Endometrial microvascular endothelial cells (primary cell): ENCODE measurements around the gene DTNA. TPM values are rescaled to one million over a fixed set of nuclear protein-coding genes. Genes with fewer than 3 reads are reported as not detected.

ENCODE experiments used
- in situ Hi-C: cut with HindIII; loops from 2 replicates; pipeline ENCODE4 v1.10.0; 2017; ENCODE audit warnings: low sequenced_read_pairs, low pct_unique_long_range_greater_than_20kb; ENCODE audit errors: inconsistent ontology term
- total RNA-seq: library from RNA; depleted of rRNA; stranded (reverse); fragments of >200 nt; gene quantifications from one replicate; pipeline ENCODE4 v1.2.3, GENCODE V29; 2015; ENCODE audit errors: inconsistent ontology term

The DTNA gene
- total RNA-seq, 1 donor from 2014 or later: 0.56 TPM

- in situ Hi-C loops: no loop called here
Observed at GRCh38 chr18:34796035-34796657, 86.0 kb downstream of the DTNA start.

DNA sequence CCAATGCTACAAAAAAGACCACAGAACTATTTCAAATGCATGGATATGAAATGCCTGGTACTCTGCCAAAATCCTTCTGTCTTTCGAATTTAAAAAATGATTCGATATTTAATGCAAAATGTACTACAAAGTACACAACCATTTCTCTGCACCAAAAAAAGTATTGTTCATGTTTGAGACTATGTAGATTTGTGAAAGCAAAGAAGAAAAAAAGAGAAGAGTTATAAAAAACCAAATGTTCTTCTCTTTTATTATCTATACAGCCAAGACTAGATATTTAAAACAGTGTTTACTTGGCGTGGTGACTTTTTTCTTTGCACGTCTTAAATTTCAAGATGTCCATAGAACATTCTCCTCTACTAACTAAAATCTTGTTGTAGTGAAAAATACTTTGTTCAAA lies 89.2 kb downstream of the DTNA start:
- in situ Hi-C loops: no loop called here

GRCh38 chr18:34800381-34800780 lies 90.3 kb downstream of the DTNA start:
- in situ Hi-C loops: no loop called here

- in situ Hi-C loops: no loop called here
Observed at GRCh38 chr18:34801774-34802173, 91.7 kb downstream of the DTNA start.

DNA sequence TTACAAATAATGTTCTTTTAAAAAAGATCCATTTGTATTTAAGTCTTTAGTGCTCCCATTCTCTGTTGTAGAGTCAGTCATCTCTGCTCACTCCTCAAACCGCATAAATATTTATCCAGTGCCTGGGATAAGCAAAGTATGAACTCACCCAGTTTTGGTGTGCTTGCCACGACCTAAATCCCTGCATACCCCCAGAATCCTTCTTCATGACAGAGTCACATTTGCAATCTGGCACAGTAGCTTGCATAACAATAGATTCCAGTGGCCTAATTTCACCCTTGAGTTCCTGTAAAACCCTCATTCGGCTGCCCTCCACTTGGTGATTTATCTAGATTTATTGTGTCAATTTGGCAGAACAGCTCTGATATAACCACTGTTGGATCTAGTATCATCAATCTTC lies 92.9 kb downstream of the DTNA start:
- in situ Hi-C loops: no loop called here

DNA sequence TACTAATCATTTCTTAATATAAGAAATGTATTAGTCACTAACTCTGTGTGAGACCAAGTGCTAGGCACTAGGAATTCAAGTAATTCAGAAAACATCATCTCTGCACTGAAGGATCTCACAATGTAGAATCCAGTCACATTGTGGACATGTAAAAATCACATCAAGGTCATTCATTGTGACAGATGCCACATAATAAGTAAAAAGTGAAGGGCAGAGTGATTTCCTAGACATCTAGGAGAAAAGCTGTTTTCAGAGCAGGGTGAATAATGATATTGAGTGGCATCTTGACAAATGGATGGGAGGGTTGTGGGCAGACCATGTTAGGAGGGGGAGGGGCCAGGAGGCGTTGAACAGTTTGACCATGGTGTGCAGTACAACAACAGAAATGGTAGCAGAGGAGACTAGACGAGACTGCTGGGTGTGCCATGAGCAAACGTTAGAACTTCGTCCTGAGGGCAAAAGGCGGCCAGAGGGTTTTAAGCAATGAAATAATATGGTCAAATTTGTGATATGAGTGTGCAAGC lies 93.8 kb downstream of the DTNA start:
- in situ Hi-C loops: no loop called here

DNA sequence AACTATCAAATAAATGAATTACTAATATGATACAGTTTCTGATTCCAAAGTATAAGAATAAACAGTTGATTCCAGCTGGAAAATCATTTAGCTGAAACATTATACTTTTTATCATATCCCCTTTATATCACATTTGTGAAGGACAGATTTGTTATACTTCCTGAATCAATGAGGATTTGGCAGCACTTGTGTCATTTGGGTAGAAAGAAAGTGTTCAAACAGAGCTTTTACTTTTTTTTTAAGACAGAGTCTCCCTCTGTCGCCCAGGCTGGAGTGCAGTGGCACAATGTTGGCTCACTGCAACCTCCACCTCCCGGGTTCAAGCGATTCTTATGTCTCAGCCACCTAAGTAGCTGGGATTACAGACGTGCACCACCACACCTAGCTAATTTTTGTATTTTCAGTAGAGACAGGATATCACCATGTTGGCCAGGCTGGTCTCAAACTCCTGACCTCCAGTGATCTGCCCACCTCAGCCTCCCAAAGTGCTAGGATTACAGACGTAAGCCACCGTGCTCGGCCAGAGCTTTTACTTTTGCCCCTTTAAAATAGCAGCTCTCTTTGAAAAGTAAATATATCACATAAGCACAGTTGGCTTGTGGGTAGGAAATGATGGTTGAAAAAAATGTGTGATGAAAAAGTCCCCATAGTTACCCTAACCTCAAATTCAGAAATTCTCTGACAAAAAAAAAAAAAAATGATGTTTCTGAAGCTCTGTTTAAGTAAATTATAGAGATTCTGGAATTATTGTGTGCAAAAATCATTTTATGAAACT lies 95.2 kb downstream of the DTNA start:
- in situ Hi-C loops: no loop called here

DNA sequence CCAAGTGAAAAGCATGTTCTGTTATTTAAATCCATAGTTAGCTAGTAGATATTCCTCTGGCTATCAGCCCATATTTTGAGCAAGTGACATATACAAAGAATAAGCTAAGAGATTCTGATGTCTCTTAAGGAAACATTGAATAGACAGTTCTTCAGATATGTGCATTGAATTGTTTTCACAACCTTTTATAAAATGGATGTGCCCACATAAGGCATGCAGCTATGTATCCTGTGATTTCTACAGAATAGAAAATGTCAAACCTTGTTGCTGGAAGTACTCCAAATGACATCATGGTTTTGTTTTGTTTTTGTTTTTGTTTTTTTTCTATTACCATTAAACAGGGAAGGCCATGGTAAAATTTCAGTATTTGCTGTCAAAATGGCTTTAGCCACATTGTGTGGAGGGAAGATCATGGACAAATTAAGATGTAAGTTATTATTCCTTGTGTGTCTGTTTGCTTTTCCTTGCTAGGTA lies 95.8 kb downstream of the DTNA start:
- in situ Hi-C loops: no loop called here

- in situ Hi-C loops: no loop called here
Observed at GRCh38 chr18:34806527-34806926, 96.4 kb downstream of the DTNA start.

GRCh38 chr18:34807106-34807796 lies 97.2 kb downstream of the DTNA start:
- in situ Hi-C loops: no loop called here

DNA sequence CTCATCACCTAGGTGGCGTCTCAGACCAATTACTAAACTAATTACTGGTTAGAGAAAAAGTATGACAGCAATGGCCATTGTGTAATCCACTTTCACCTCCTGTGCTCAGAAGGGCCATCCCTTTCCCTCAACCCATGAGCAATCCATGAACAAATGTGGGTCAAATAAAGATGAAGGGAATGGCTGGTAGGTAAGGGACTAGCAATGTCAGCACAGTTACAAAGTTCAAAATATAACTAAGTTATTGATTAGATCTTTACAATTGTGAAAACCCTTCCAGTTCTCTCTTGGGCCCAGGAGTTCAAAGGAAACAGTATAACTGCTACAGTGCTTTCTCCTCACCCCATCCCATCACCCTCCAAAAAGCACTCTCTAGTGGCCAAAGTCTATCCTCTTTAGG lies 98.3 kb downstream of the DTNA start:
- in situ Hi-C loops: no loop called here

GRCh38 chr18:34809451-34810072 lies 99.5 kb downstream of the DTNA start:
- in situ Hi-C loops: no loop called here

DNA sequence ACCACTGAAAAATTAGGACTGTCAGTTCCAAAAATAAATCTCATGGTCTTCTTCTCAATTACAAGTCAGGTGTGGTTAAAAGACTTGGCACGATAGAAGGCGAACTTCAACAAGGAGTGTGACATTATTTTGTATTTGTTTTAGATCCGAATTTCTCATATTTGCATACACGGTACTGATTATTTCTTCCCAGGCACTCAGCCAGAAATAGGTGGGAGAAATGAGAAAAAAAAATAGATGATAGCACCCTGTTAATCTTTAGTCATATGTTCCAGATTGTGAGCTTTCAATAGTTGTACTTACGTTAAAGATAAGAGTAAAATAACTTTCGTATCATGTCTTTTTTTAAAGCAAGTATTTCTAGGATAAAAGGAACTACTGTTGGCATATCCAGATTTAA lies 106.1 kb downstream of the DTNA start:
- in situ Hi-C loops: no loop called here

DNA sequence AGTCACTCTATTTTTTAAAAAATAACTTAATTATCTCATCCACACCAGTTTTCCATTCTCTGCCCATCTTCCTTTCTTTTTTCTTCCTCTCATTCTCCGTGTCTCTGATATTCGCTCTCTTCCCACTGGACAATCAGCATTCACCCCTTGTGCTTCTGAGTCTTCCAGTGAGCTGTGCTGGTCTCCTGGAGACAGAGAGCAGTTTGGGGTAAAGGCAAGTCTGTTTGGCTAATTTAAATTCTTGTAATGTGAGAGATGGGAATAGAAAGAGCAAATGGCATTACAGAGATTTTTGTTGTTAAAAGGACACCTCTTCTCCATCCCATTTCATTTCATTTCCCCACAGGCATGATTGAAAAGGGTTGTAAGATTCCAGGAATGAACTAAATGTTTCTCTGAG lies 107.5 kb downstream of the DTNA start:
- in situ Hi-C loops: no loop called here

GRCh38 chr18:34818064-34818463 lies 108.0 kb downstream of the DTNA start:
- in situ Hi-C loops: no loop called here

- in situ Hi-C loops: no loop called here
Observed at GRCh38 chr18:34820360-34821065, 110.4 kb downstream of the DTNA start.

- in situ Hi-C loops: no loop called here
Observed at GRCh38 chr18:34821669-34822210, 111.6 kb downstream of the DTNA start.

- in situ Hi-C loops: no loop called here
Observed at GRCh38 chr18:34828093-34828492, 118.0 kb downstream of the DTNA start.
